RPMI7951 (cell line): Measurements from ENCODE around the gene PIK3C2B. TPM values are rescaled to one million over a fixed set of nuclear protein-coding genes. Genes with fewer than 3 reads are reported as not detected.

Experiments
- DNase-seq: peaks from one replicate; pipeline ENCODE4 v3.0.0-alpha.2; 2012; ENCODE audit warnings: low read depth
- total RNA-seq: library from RNA; depleted of rRNA; stranded (reverse); fragments of >200 nt; shearing (Covaris generic); gene quantifications from 2 replicates; pipeline ENCODE4 v1.2.3, GENCODE V29; 2014

PIK3C2B gene
- total RNA-seq, 1 experiment from 2014 or later = 1.1 TPM

DNA sequence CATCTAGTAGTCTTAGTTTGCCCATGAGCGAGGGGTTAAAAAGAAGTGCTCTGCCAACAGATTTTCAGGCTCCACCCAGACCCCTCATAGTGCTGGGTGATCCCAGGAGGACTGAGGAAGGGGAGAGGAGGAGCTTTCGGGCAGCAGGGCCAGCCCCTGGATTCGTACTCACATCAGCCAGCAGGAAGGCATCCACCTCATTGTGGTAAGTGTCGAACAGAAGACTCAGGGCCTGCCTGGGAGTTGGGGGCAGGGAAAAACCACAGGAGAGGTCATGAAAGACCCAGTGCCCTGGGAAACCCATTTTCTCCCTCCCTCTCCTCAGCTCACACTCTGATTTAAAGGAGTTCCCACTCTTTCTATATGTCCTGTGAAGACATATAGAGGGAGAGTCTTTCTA lies 34.9 kb downstream of the PIK3C2B start:
- no peak for DNase-seq

GRCh38 chr1:204457666-204458065 lies 36.9 kb downstream of the PIK3C2B start:
- no peak for DNase-seq

GRCh38 chr1:204456826-204457442 lies 37.7 kb downstream of the PIK3C2B start:
- DNase-seq = no peak

GRCh38 chr1:204455831-204456145 lies 38.8 kb downstream of the PIK3C2B start:
- DNase-seq = no peak

DNA sequence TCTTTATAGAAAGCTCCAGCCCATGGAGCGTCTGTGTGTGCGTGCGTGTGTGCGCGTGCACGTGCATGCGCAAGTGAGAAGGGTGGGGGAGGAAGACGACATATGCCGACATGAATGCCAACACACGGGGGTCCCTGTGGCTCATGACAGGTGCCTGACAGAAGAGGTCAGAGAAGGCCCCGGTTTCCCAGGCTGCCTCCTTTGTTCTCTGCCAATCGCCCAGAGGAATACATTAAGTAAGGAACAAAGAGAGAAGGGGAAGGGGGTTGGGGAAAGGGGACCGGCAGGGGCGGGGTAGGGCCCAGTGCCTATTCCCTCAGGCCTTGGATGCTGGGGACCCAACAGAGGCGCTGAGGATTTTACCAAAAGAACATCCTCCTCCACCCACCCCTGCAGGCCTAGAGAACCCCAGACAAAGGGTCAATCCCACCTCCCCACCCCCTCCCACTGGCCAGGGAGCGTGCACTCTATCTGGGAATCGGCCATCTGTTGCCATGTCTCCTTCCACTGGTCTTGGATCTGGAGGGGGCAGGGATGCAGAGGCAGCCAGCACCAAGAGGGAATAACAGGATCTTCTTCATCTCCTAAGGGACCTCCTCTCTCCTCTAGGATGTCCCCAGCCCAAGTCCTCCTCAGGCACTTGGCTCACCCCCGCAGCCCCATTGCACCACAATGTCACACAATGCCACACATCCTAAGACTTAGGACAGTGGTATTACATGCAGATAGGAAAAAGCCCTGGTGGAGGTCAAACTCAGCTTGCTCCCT lies 39.4 kb downstream of the PIK3C2B start:
- DNase-seq = no peak

DNA sequence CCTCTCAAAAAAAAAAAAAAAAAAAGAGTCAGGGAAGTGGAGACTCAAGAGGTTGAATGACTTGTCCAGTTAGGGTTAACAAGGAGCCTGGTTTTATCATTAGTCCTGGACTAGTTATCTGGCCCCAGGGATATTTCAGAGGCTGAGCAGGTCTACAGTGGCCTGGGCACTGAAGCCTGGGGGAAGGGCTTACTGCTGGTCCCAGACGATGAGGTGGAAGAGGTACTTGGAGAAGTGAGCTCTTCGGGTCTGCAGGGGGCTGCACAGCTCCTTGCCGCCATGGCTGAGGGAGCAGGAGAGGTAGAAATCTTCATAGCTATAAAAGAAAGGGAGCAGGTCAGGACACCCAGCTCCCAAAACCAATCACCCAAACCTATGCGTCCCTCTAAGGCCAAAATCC lies 40.1 kb downstream of the PIK3C2B start:
- DNase-seq = no peak

GRCh38 chr1:204453141-204453772 lies 41.3 kb downstream of the PIK3C2B start:
- no peak for DNase-seq

- DNase-seq = no peak
Observed at GRCh38 chr1:204451352-204452124, 43.1 kb downstream of the PIK3C2B start.

DNA sequence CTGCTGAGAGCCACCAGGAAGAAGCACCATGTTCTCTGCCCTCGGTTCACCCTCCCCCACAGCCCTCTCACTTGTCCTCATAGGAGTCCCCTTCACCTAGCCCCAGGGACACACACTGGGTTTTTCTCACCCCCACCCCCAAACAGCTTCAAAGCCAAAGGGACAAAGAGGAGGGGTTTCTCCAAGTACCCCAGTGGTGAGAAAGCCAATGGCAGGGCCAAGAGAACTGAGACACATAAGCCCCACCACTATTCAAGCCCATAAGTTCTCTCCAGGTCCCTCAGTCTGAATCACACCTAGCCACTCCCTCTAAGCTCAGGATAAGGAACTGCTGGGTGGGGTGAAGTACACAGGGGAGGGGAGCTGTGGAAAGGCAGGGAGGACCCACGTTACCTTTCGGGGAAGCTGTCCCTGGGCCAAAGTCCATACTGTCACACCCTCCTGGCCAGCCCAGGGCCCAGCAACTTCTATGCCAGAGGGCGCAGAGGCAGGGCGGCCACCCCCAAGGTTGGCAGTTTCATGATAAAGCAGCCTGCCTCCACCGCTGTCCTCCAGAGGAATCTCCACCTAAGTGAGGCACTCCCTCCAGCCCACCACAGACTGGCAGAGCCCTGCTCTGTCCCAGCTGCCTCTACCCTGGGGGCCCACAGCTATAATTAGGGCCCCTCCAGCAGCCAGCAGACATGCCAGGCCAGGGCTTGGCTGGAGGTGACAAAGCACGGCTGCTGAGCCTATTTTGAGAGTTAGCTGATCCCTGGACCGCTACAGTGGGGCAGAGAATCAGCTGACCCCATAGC lies 43.9 kb downstream of the PIK3C2B start:
- DNase-seq = no peak

DNA sequence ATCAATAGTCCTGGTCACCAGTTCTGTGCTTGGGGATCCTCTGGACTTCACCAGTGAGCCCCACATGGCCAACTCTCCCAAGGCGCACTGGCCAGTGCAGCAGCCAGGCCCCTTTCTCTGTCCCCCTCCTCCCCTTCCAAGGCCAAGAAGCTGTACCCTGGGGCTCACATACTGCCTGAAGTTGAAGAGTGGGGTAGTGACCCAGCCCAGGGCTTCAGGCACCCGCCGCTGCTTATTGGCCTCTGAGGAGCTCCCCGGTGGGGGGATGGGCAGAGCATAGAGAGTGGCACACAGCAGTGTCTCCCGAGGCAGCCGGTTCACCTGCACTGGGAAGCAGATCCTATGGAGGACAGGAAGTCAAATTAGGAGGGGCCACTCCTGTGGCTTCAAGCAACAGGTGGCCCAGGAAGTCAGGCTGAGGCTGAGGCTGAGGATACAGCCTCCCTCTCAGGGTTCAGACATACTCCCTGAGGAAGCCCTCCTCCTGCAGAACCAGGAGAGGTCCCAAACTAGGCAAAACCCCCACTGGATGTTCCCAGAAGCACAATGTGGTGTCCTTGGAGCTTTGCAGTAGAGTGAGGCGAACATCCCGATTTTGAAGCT lies 44.8 kb downstream of the PIK3C2B start:
- no peak for DNase-seq

DNA sequence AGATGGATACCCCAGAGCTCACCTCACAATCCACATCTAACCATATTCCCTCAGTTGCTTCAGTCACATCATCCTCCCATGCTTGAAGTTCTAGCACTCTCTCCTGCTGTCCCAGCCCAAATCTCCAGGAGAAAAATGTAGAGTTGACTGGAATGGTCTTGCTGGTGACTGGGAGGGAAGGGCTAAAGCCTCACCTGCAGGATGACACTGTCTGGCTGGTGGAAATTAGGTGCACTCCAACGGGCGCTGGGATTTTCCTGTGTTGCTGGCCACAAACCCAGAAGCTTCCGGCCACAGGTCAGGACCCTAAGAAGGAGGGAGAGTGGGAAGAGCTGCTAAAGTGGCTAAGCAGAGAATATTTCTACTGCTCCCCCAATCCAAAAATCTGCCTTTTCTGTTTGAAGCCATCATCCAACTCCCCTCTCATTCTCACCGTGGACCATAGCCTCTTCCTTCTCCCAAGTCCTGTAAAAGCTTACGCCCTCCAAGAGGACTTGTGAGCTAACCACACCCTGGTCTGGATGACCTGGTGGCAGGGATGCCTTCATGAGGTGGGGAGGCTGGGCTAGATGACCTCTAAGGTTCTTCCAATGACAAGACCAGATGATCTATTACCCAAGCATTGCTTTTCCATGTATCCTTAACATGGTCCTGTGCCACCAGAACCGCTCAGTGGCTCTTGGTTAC lies 45.5 kb downstream of the PIK3C2B start:
- DNase-seq = no peak

DNA sequence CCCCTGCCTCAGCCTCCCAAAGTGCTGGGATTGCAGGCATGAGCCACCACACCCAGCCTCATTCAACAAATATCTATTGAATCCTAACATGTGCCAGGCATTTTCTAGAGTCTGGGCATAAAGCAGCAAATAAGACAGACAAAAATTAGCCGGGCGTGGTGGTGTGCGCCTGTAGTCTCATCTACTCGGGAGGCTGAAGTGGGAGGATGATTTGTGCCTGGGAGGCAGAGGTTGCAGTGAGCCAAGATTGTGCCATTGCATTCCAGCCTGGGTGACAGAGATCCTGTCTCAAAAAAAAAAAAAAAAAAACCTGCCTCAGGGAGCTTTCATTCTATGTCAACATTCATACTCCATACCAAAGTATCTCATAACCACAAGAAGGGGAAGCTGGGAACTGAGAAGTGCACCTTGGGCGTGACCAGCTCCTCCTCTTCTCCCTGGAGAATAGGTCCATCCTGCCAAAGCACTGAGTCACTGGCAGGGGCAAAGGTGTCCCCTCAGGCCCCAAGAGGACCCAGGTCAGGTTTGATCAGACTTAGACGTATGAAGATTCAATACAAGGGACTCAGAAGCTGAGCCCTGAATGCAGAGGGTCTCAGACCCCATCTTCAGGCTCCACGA lies 46.2 kb downstream of the PIK3C2B start:
- DNase-seq = peak; percentile 31

DNA sequence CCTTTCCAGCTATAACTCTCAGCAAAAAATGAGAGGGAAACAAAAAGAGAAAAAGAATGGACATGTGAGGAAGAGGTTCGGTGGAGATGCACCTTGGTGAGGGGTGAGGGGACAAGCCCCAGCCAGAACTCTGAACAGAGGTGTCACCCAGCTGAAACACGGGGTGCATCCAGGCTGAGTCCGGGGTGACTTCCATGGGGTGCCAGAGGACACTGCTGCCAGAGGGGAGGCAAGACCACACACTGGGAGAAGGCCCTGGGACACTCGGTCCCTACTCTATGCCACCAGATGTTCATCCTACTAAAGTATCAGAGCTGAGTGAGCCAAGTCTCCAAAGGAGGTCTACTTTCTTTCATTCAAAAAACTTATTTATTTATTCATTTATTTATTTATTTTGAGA lies 46.9 kb downstream of the PIK3C2B start:
- no peak for DNase-seq

DNA sequence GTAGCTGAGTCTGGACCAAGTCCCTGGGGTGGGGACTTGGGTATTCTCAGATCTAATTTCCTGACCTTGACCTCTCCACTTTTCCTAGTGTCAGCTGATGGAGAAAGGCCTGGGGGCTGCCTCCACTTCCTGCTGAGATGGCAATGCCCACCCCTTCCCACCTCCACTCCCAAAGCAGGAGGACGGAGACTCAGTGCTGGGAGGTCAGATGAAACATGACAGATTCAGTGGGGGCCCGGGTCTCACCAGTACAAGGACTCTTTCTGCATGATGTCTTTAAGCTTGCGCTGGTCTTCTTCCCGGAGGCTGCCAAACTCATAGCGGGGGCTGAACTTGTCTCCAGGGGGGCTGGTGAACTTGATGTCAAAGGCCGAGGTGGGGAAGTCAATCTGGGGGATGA lies 47.4 kb downstream of the PIK3C2B start:
- DNase-seq = no peak

GRCh38 chr1:204446413-204447111 lies 48.0 kb downstream of the PIK3C2B start:
- DNase-seq = peak; percentile 47

DNA sequence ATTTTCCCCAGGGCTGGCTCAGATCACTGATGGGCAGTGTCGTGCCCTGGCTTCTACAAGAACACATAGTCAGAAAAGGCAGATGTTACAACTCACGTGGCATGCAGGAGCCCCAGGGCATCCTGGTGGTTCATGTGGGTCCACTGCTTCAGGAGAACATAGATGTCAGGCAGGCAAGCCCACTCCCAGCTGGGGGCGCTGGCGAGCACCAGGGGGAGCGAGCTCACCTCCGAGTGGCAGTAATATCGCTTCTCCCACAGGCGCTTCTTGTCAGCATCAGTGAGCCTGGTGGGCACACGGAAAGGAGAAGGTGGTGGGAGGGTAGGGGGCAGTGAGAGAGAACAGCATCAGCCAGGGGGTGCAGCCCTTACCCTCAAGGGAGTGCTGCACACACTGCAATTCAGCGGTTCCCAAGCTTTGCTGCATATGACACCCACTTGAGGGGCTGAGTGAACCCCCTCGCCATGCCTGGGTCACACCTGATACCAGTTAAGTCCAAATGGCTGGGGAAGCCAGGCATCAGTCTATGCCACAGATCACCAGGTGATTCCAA lies 48.7 kb downstream of the PIK3C2B start:
- peak; percentile 51 for DNase-seq
